GM12864 (cell line): Measurements from ENCODE around the gene MUL1.

ENCODE experiments used
- DNase-seq: peaks from one replicate; pipeline ENCODE4 v3.0.0-alpha.2; 2011; ENCODE audit warnings: low read depth
- H3K4me3 ChIP-seq: 2 replicates; pipeline ENCODE4 v1.5.1; 2011; ENCODE audit warnings: mild to moderate bottlenecking, low read depth, low read length, control low read depth
- CTCF ChIP-seq: IDR thresholded peaks from 2 replicates; pipeline ENCODE4 v1.5.1; 2011; ENCODE audit warnings: low read depth, mild to moderate bottlenecking, moderate library complexity, low read length, control low read depth, inconsistent platforms; ENCODE audit errors: missing control alignments

MUL1 gene

GRCh38 chr1:20492751-20493150 is 15.2 kb downstream of the MUL1 start:
- no peak overlapping the region for H3K4me3 ChIP-seq
- TF ChIP-seq CTCF = no peak
- no peak for DNase-seq

DNA sequence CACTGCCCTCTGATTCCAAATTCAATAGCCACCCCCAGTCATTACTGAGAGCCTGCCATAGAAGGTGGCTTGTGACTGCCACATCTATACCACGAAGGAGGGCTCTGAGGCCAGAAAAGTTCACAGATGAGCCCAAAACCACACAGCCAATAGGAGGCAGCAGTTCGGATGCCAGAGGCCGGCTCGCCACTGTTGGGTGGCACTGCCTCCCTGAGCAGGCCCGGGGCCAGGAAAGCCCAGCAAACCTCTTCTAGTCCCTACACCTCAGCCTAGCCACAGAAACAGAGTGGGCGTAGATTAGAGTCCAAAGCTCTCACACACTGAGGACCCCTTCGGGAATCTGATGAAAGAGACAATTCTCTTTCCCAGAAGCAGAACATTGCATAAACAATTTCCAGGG is 16.1 kb downstream of the MUL1 start:
- DNase-seq = no peak
- no peak overlapping the region for H3K4me3 ChIP-seq
- no peak for TF ChIP-seq CTCF

DNA sequence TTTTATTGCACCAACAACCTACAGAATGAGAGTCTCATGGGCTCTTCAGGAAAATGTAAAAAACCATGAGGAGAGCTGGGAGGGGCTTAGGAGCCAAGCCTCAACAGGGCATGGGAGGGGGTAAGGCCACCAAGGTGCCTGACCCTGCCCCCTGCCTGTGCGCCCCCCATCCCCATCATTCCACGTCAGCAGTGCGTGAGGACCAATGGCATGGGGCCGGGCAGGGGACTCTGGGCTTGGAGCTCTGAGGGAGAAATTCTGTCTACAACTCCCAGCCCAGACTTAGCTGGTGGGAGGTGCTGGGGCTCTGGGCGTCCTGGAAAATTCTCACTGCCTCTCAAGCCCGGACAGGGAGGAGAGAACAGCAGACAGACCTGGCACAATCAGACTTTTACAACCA is 16.8 kb downstream of the MUL1 start:
- H3K4me3 ChIP-seq = no peak overlapping the region
- no peak for DNase-seq
- no peak for TF ChIP-seq CTCF

GRCh38 chr1:20487236-20487590 is 20.7 kb downstream of the MUL1 start:
- no peak overlapping the region for H3K4me3 ChIP-seq

DNA sequence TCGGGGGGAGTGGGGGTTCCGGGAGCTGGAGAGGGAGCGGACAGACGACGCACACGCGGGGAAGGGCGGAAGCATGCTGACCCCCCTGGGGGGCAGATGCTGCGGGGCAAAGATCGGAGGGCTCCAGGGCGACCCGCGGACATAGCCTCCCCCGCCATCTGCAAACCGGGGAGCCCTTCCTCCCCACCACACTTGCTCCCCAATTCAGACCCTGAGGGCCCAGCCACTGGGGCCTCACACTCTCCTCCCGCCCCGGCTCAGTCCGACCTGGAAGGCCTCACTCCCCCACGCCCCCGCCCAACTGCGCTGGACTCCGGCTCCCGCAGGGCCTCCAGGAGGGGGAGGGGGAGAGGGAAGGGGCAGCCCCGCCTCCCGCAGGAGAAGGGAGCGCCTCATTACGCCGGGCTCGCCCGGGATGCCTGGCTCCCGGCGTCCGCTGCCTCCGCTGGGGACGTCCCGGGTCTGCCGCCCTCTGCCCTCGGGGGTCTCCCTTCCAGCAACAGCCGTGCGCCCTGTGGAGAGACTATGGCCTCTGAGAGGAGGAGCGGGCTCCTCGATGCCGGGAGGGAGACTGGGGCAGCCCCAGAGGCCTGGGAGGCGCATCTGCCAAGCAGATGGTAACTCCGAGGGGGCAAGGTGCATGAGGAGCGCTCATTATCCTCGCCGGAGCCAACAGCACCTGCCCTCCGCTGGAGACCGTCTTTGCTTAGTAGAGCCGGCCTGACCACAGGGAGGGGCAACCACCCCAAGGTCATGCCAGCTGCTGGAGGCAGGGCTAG is 21.3 kb downstream of the MUL1 start:
- DNase-seq = no peak

More at GRCh38 chr1:20487236-20487590, 20.7 kb downstream of the MUL1 start:
- no peak for TF ChIP-seq CTCF
- DNase-seq = no peak

GRCh38 chr1:20485527-20486456 is 22.2 kb downstream of the MUL1 start, which contains the start of gene CAMK2N1:
Gene CAMK2N1 (minus strand): TSS chr1:20486210. CDS start chr1:20485379, 831 bp downstream.
- H3K4me3 ChIP-seq = no peak within 1 kb of the TSS
- DNase-seq = no peak
- TF ChIP-seq CTCF = no peak

More for the DNA sequence above, 21.3 kb downstream of the MUL1 start:
- TF ChIP-seq CTCF = no peak
- H3K4me3 ChIP-seq = no peak overlapping the region
